ENCODE results near the gene CAB39L.

The CAB39L gene

GRCh38 chr13:49271264-49271663 lies 172.6 kb downstream of the CAB39L start:
- no peak for DNase-seq

GRCh38 chr13:49265822-49266221 lies 178.0 kb downstream of the CAB39L start:
- no peak for DNase-seq

- no peak for DNase-seq
Observed at GRCh38 chr13:49262634-49263033, 181.2 kb downstream of the CAB39L start.

GRCh38 chr13:49259586-49259985 lies 184.3 kb downstream of the CAB39L start:
- no peak for DNase-seq
